ENCODE data around the gene KLHL29. TPM values are rescaled to one million over a fixed set of nuclear protein-coding genes. Genes with fewer than 3 reads are reported as not detected.

The KLHL29 gene
- total RNA-seq, 1 experiment from 2014 or later = 16.7 TPM

DNA sequence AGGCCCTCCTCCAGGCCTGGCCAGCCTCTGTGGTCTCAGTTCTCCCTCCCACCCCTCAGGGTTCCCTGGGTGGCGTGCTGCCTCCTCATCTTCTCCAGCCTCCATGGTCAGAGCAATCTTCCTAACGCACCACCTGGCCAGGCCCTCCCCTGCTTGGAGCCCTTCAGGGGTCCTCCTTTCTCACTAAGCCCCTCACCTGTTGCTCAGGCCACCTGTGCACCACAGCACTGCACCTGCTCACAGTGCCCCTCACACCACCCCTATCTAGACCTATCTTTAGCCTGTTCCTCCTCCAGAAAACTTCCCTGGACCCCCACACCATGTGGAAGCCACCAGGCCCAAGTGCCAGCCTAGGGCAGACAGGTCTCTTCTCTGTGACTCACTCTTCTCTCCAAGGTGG, 274.8 kb downstream of the KLHL29 start:
- no peaks in the 10 kb centered on the region for H4K20me1 ChIP-seq (ENCODE audit: insufficient read depth)
- ATAC-seq (no peak), DNase-seq (ENCODE audit: low read depth, low spot score) (no peak)
- no peaks in the 10 kb centered on the region for H3K36me3 ChIP-seq (ENCODE audit: control insufficient read depth in 1 of 2, insufficient read depth in 2 of 2, low read length in 2 of 2)
- intact Hi-C loops (cut with micrococcal nuclease) = no loop called here
- H3K4me2 ChIP-seq (ENCODE audit: low read length) = no peak overlapping the region
- no peaks in the 10 kb centered on the region for H3K27me3 ChIP-seq (ENCODE audit: insufficient read depth, low read length)
- TF ChIP-seq ELF1 (IDR thresholded peaks at IDR 0.05; ENCODE audit: borderline replicate concordance, low read depth) (no peak), SIN3A (IDR thresholded peaks at IDR 0.05; ENCODE audit: low read depth) (no peak), ZNF274 (IDR thresholded peaks at IDR 0.05; ENCODE audit: low read depth, low read length) (no peak), CBX3 (IDR thresholded peaks at IDR 0.05; ENCODE audit: low read depth) (no peak), ZFX (IDR thresholded peaks at IDR 0.05) (no peak), FOSL1 (IDR thresholded peaks at IDR 0.05; ENCODE audit: low read depth) (no peak), SRF (IDR thresholded peaks at IDR 0.05; ENCODE audit: low read depth) (no peak), EZH2phosphoT487 (IDR thresholded peaks at IDR 0.05; ENCODE audit: borderline replicate concordance) (no peak), EGR1 (IDR thresholded peaks at IDR 0.05; ENCODE audit: low read depth) (no peak), YY1 (IDR thresholded peaks at IDR 0.05; ENCODE audit: extremely low read depth, insufficient replicate concordance, low read depth, low read length) (no peak), CEBPB (IDR thresholded peaks at IDR 0.05; ENCODE audit: low read depth) (no peak), POLR2AphosphoS5 (IDR thresholded peaks at IDR 0.05; ENCODE audit: low read depth, low read length) (no peak), SP1 (IDR thresholded peaks at IDR 0.05; ENCODE audit: low read depth) (no peak), TCF7L2 (IDR thresholded peaks at IDR 0.05; ENCODE audit: borderline replicate concordance, extremely low read depth, insufficient read depth, insufficient read length) (no peak), POLR2A (IDR thresholded peaks at IDR 0.05; ENCODE audit: borderline replicate concordance, extremely low read depth, insufficient read depth, insufficient read length) (no peak), EZH2 (IDR thresholded peaks at IDR 0.05) (no peak)
- TF ChIP-seq, protein P1, sequence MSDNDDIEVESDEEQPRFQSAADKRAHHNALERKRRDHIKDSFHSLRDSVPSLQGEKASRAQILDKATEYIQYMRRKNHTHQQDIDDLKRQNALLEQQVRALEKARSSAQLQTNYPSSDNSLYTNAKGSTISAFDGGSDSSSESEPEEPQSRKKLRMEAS (IDR thresholded peaks at IDR 0.05) = no peak
- TF ChIP-seq, protein P2, sequence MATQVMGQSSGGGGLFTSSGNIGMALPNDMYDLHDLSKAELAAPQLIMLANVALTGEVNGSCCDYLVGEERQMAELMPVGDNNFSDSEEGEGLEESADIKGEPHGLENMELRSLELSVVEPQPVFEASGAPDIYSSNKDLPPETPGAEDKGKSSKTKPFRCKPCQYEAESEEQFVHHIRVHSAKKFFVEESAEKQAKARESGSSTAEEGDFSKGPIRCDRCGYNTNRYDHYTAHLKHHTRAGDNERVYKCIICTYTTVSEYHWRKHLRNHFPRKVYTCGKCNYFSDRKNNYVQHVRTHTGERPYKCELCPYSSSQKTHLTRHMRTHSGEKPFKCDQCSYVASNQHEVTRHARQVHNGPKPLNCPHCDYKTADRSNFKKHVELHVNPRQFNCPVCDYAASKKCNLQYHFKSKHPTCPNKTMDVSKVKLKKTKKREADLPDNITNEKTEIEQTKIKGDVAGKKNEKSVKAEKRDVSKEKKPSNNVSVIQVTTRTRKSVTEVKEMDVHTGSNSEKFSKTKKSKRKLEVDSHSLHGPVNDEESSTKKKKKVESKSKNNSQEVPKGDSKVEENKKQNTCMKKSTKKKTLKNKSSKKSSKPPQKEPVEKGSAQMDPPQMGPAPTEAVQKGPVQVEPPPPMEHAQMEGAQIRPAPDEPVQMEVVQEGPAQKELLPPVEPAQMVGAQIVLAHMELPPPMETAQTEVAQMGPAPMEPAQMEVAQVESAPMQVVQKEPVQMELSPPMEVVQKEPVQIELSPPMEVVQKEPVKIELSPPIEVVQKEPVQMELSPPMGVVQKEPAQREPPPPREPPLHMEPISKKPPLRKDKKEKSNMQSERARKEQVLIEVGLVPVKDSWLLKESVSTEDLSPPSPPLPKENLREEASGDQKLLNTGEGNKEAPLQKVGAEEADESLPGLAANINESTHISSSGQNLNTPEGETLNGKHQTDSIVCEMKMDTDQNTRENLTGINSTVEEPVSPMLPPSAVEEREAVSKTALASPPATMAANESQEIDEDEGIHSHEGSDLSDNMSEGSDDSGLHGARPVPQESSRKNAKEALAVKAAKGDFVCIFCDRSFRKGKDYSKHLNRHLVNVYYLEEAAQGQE (IDR thresholded peaks at IDR 0.05; ENCODE audit: low read depth) = no peak
- no peak overlapping the region for H3K9ac ChIP-seq (ENCODE audit: low read length)
- H3K9me2 ChIP-seq (ENCODE audit: insufficient read depth) = no peaks in the 10 kb centered on the region
- H3K4me3 ChIP-seq (replicated peaks in 1 of 2; ENCODE audit: low read depth in 1 of 2, low read length in 2 of 2) = no peak overlapping the region
- H3K79me2 ChIP-seq (ENCODE audit: insufficient read depth, low read length) = no peaks in the 10 kb centered on the region
- CTCF ChIA-PET = no interaction called here
- no peaks in the 10 kb centered on the region for H3K9me3 ChIP-seq (ENCODE audit: control insufficient read depth in 1 of 2, insufficient read depth in 1 of 2, low read depth in 1 of 2, low read length in 2 of 2)
- no TSS peak for BruUV-seq (replicated peaks)
- no peaks in the 10 kb centered on the region for H3K4me1 ChIP-seq (ENCODE audit: control insufficient read depth in 1 of 2, insufficient read depth in 2 of 2, low read length in 2 of 2)
- H3K27ac ChIP-seq (ENCODE audit: low read depth, low read length) = no peak overlapping the region
- no peak overlapping the region for H2AFZ ChIP-seq (ENCODE audit: low read depth, low read length, poor library complexity, severe bottlenecking)
- POLR2A ChIA-PET = no interaction called here
- RAD21 ChIA-PET (ENCODE audit: low non-redundant PET in 1 of 2, low total read pairs in 2 of 2, uncharacterized antibody in 2 of 2, unreplicated experiment in 2 of 2) = no interaction called here
